ENCODE results near the gene NFE2L2.

- TF ChIP-seq CTCF (IDR thresholded peaks at IDR 0.05): peak; percentile 88 to 91 (median 90)
- TF ChIP-seq POLR2A (IDR thresholded peaks at IDR 0.05): peak; percentile 53 to 54
These were observed 897 bp downstream of the NFE2L2 start for GRCh38 chr2:177263451-177264208.

Data from sigmoid colon (tissue), 3 donors.